SK-N-SH (cell line): ENCODE measurements around the gene LRRC15. TPM values are rescaled to one million over a fixed set of nuclear protein-coding genes. Genes with fewer than 3 reads are reported as not detected.

Experiments used
- CTCF ChIA-PET: fragments of 300-600, 350-600 bp; formaldehyde crosslinking; extraction: SDS; loops from one replicate; lab custom pipeline; 2021; lab: Yijun Ruan, JAX
- POLR2A ChIA-PET: fragments of 350-600 bp; sonication (Branson Sonifier 250); formaldehyde crosslinking; extraction: SDS; loops from one replicate; lab custom pipeline; 2020; ENCODE audit warnings: antibody characterized with exemption, inconsistent platforms; lab: Yijun Ruan, JAX
- DNase-seq: peaks from one replicate; pipeline ENCODE4 v3.0.0; 2012
- H2AFZ ChIP-seq: fragments of 200-600 bp; sonication (generic); 2 replicates; pipeline ENCODE4 v1.8.1; 2016; ENCODE audit warnings: antibody characterized with exemption, mild to moderate bottlenecking, low read depth
- H3F3A ChIP-seq: fragments of 200-600 bp; sonication (generic); replicated peaks from 2 replicates; pipeline ENCODE3; 2016; ENCODE audit warnings: antibody characterized with exemption, mild to moderate bottlenecking; ENCODE audit not compliant: insufficient read depth
- H3K27ac ChIP-seq, 2 experiments: fragments of 200-500 bp in 1 of 2; fragments of 200-600 bp in 1 of 2; sonication (Bioruptor generic) in 1 of 2; sonication (generic), shearing (Covaris generic) in 1 of 2; 2 replicates each; pipeline versions ENCODE4 v1.5.1 to v1.6.1; 2014 to 2016; ENCODE audit warnings: low read depth in 2 of 2, inconsistent platforms in 1 of 2, low read length in 1 of 2, mild to moderate bottlenecking in 1 of 2, mixed read lengths in 1 of 2
- H3K27me3 ChIP-seq: fragments of 200-600 bp; sonication (generic), shearing (Covaris generic); 2 replicates; pipeline ENCODE4 v1.6.1; 2016; ENCODE audit warnings: mixed run types; ENCODE audit not compliant: insufficient read depth
- H3K36me3 ChIP-seq, 2 experiments: fragments of 200-500 bp in 1 of 2; fragments of 200-600 bp in 1 of 2; sonication (Bioruptor generic) in 1 of 2; sonication (generic) in 1 of 2; replicated peaks in 1 of 2; 2 replicates each; pipeline versions ENCODE3 to v1.5.1; 2014 to 2016; ENCODE audit warnings: low read length in 1 of 2, mild to moderate bottlenecking in 1 of 2; ENCODE audit not compliant: insufficient read depth in 2 of 2, control insufficient read depth in 1 of 2
- H3K4me1 ChIP-seq, 2 experiments: fragments of 200-500 bp in 1 of 2; fragments of 200-600 bp in 1 of 2; sonication (Bioruptor generic) in 1 of 2; sonication (generic), shearing (Covaris generic) in 1 of 2; 2 replicates each; pipeline versions ENCODE4 v1.5.1 to v1.6.1; 2014 to 2016; ENCODE audit warnings: low read depth in 1 of 2, low read length in 1 of 2, mixed run types in 1 of 2; ENCODE audit not compliant: insufficient read depth in 2 of 2, control insufficient read depth in 1 of 2
- H3K4me2 ChIP-seq: fragments of 200-600 bp; sonication (generic), shearing (Covaris generic); 2 replicates; pipeline ENCODE4 v1.6.1; 2017; ENCODE audit warnings: mixed run types
- H3K4me3 ChIP-seq, 2 experiments: fragments of 200-500 bp in 1 of 2; fragments of 200-600 bp in 1 of 2; sonication (Bioruptor generic) in 1 of 2; sonication (generic), shearing (Covaris generic) in 1 of 2; 2 replicates each; pipeline versions ENCODE4 v1.5.1 to v1.8.1; 2014 to 2016; ENCODE audit warnings: low read depth in 2 of 2, inconsistent platforms in 1 of 2, low read length in 1 of 2, mild to moderate bottlenecking in 1 of 2, mixed read lengths in 1 of 2, moderate library complexity in 1 of 2
- H3K79me2 ChIP-seq: fragments of 200-600 bp; sonication (generic); 2 replicates; pipeline ENCODE4 v1.8.1; 2017; ENCODE audit warnings: mild to moderate bottlenecking; ENCODE audit not compliant: insufficient read depth
- H3K9ac ChIP-seq: fragments of 200-600 bp; sonication (generic); 2 replicates; pipeline ENCODE4 v1.6.1; 2017; ENCODE audit warnings: mixed run types
- H3K9me2 ChIP-seq: fragments of 200-600 bp; sonication (generic); 2 replicates; pipeline ENCODE4 v1.6.1; 2017; ENCODE audit warnings: mixed run types
- H3K9me3 ChIP-seq: fragments of 200-600 bp; sonication (generic); 2 replicates; pipeline ENCODE4 v1.6.1; 2017; ENCODE audit warnings: mixed run types, mild to moderate bottlenecking, moderate library complexity
- H4K20me1 ChIP-seq: fragments of 200-600 bp; sonication (generic); 2 replicates; pipeline ENCODE4 v1.6.1; 2017; ENCODE audit warnings: mild to moderate bottlenecking, mixed run types; ENCODE audit not compliant: insufficient read depth
- EP300 ChIP-seq, 2 experiments: IDR thresholded peaks; 2 replicates each; pipeline versions ENCODE4 v1.4.0 to v1.6.1; 2012; ENCODE audit warnings: borderline replicate concordance in 1 of 2, low read depth in 1 of 2, low read length in 1 of 2
- FOXM1 ChIP-seq: IDR thresholded peaks from 2 replicates; pipeline ENCODE4 v1.4.0; 2012; ENCODE audit warnings: low read depth, mild to moderate bottlenecking
- MEF2A ChIP-seq: IDR thresholded peaks from 2 replicates; pipeline ENCODE4 v1.4.0; 2012; ENCODE audit warnings: low read depth, borderline replicate concordance
- NFIC ChIP-seq: IDR thresholded peaks from 2 replicates; pipeline ENCODE4 v1.4.0; 2012; ENCODE audit warnings: borderline replicate concordance
- NRF1 ChIP-seq: IDR thresholded peaks from 2 replicates; pipeline ENCODE4 v1.6.1; 2012; ENCODE audit warnings: low read depth, mild to moderate bottlenecking, low read length
- PBX3 ChIP-seq: IDR thresholded peaks from 2 replicates; pipeline ENCODE4; 2012
- SMC3 ChIP-seq: IDR thresholded peaks from 2 replicates; pipeline ENCODE4 v1.6.1; 2012; ENCODE audit warnings: low read depth, low read length, improper control_type of control experiment
- TAF1 ChIP-seq: IDR thresholded peaks from 2 replicates; pipeline ENCODE4 v1.6.1; 2012; ENCODE audit warnings: low read depth, mild to moderate bottlenecking, low read length, moderate library complexity, borderline replicate concordance
- TEAD4 ChIP-seq: IDR thresholded peaks from 2 replicates; pipeline ENCODE4 v1.4.0; 2012; ENCODE audit warnings: mild to moderate bottlenecking, borderline replicate concordance; ENCODE audit not compliant: insufficient read depth
- USF1 ChIP-seq: IDR thresholded peaks from 2 replicates; pipeline ENCODE4 v1.4.0; 2012; ENCODE audit warnings: low read depth, borderline replicate concordance
- USF2 ChIP-seq: fragments of 150-350 bp; IDR thresholded peaks from 2 replicates; pipeline ENCODE4 v1.6.1; 2017; ENCODE audit warnings: antibody characterized with exemption, low read length, low read depth, borderline replicate concordance
- WGBS: methylation state at CpG from one replicate; pipeline ENCODE4 v1.1.6; 2017; ENCODE audit warnings: low lambda C conversion rate; 5-methylcytosine and 5-hydroxymethylcytosine counted together
- polyA plus RNA-seq, 3 experiments: library from polyadenylated mRNA; depleted of rRNA; stranded (reverse); fragments of >200 nt; gene quantifications; 2 replicates each; pipeline ENCODE4 v1.2.3, GENCODE V29; 2012

The LRRC15 gene
- polyA plus RNA-seq, 1 of the 3 experiments (the other 2 are of a cell fraction), result 0.02 TPM

GRCh38 chr3:194383276-194383940 lies 13.9 kb upstream of the LRRC15 start:
- POLR2A ChIA-PET, result no interaction called here
- Histone ChIP-seq H3K9me3 (no peaks in the 10 kb centered on the region), H4K20me1 (no peaks in the 10 kb centered on the region), H3K79me2 (no peaks in the 10 kb centered on the region), H3K9ac (no peak overlapping the region), H3K9me2 (no peaks in the 10 kb centered on the region), H3K4me1 (peaks cover 0 to 4% of the 10 kb centered on the region in 2 experiments; a peak in 1 of 4 replicates), H3K27me3 (no peaks in the 10 kb centered on the region; the same call in 1 of the 2 replicates), H3K27ac (no peak overlapping the region), H3K4me2 (no peak overlapping the region), H2AFZ (no peak overlapping the region), H3K36me3 (no peaks in the 10 kb centered on the region)
- CTCF ChIA-PET, result interaction anchor here (0.6 to 1.3 kb wide), 7 partner anchors 8 to 89 kb away, joined by 3 to 4 read pairs (median 3); no protein-coding TSS in a partner anchor
- 93% methylated on average over 13 of the region's 14 CpGs for WGBS
- TF ChIP-seq TEAD4 (no peak), NFIC (no peak), USF1 (no peak), MEF2A (no peak), EP300 (IDR thresholded peaks at IDR 0.05; ENCODE audit: borderline replicate concordance in 1 of 2, low read depth in 1 of 2, low read length in 1 of 2) (no peak), TAF1 (no peak), SMC3 (no peak), USF2 (no peak), NRF1 (no peak), PBX3 (no peak), FOXM1 (no peak)
- TF ChIP-seq, all 33 proteins: peak for 0
- no peaks in the 10 kb centered on the region for H3F3A ChIP-seq
- DNase-seq, result no peak
- H3K4me3 ChIP-seq, result no peak overlapping the region

- H3F3A ChIP-seq, result no peaks in the 10 kb centered on the region
- CTCF ChIA-PET, result interaction anchor here (0.6 to 1.3 kb wide), 6 partner anchors 8 to 90 kb away, joined by 3 to 4 read pairs (median 3); no protein-coding TSS in a partner anchor
- 91% methylated on average over 6 of the region's 9 CpGs for WGBS
Observed at GRCh38 chr3:194382892-194383223, 13.3 kb upstream of the LRRC15 start.

More at GRCh38 chr3:194382892-194383223, 13.3 kb upstream of the LRRC15 start:
- Histone ChIP-seq H3K4me1 (peaks cover 0 to 4% of the 10 kb centered on the region in 2 experiments; a peak in 1 of 4 replicates), H3K9ac (no peak overlapping the region), H3K9me2 (no peaks in the 10 kb centered on the region), H3K36me3 (no peaks in the 10 kb centered on the region), H2AFZ (no peak overlapping the region), H3K27me3 (no peaks in the 10 kb centered on the region; the same call in 1 of the 2 replicates), H3K27ac (no peak overlapping the region), H3K79me2 (no peaks in the 10 kb centered on the region), H4K20me1 (no peaks in the 10 kb centered on the region), H3K9me3 (no peaks in the 10 kb centered on the region), H3K4me2 (no peak overlapping the region), H3K4me3 (no peak overlapping the region)
- no peak for DNase-seq
- POLR2A ChIA-PET, result no interaction called here
- no peak for TF ChIP-seq NFIC
